HG03095 (cell line): Measurements from ENCODE around the gene DCBLD1.

Experiments
- ATAC-seq: cut with Tn5 transposase; IDR thresholded peaks from one replicate; pipeline ENCODE4 v1.9.1; 2021; ENCODE audit warnings: moderate library complexity; ENCODE audit not compliant: unreplicated experiment

DCBLD1 gene

GRCh38 chr6:117555262-117555849, 72.9 kb downstream of the DCBLD1 start:
- no peak for ATAC-seq

- ATAC-seq: no peak
Measured at GRCh38 chr6:117555882-117556498, 73.5 kb downstream of the DCBLD1 start.

- ATAC-seq: no peak
Measured at GRCh38 chr6:117557951-117558350, 75.5 kb downstream of the DCBLD1 start.

- ATAC-seq: no peak
Measured at GRCh38 chr6:117558818-117559217, 76.3 kb downstream of the DCBLD1 start.

GRCh38 chr6:117559299-117559698, 76.8 kb downstream of the DCBLD1 start:
- ATAC-seq: no peak

GRCh38 chr6:117561128-117561527, 78.7 kb downstream of the DCBLD1 start:
- no peak for ATAC-seq

GRCh38 chr6:117564681-117565080, 82.2 kb downstream of the DCBLD1 start:
- no peak for ATAC-seq

GRCh38 chr6:117568247-117568646, 85.8 kb downstream of the DCBLD1 start:
- ATAC-seq: no peak

GRCh38 chr6:117568831-117569410, 86.4 kb downstream of the DCBLD1 start:
- no peak for ATAC-seq

GRCh38 chr6:117573006-117573680, 90.7 kb downstream of the DCBLD1 start:
- ATAC-seq: no peak

- no peak for ATAC-seq
Measured at GRCh38 chr6:117574198-117574597, 91.7 kb downstream of the DCBLD1 start.

GRCh38 chr6:117585647-117586046, 103.2 kb downstream of the DCBLD1 start:
- ATAC-seq: no peak

GRCh38 chr6:117590447-117590846, 108.0 kb downstream of the DCBLD1 start:
- no peak for ATAC-seq

- ATAC-seq: no peak
Measured at GRCh38 chr6:117591405-117591804, 108.9 kb downstream of the DCBLD1 start.

- ATAC-seq: no peak
Measured at GRCh38 chr6:117592983-117593759, 110.7 kb downstream of the DCBLD1 start.

- ATAC-seq: no peak
Measured at GRCh38 chr6:117595099-117595923, 112.8 kb downstream of the DCBLD1 start.

GRCh38 chr6:117597755-117598154, 115.3 kb downstream of the DCBLD1 start:
- no peak for ATAC-seq
